Measurements from ENCODE around the gene SMIM28.

The SMIM28 gene

DNA sequence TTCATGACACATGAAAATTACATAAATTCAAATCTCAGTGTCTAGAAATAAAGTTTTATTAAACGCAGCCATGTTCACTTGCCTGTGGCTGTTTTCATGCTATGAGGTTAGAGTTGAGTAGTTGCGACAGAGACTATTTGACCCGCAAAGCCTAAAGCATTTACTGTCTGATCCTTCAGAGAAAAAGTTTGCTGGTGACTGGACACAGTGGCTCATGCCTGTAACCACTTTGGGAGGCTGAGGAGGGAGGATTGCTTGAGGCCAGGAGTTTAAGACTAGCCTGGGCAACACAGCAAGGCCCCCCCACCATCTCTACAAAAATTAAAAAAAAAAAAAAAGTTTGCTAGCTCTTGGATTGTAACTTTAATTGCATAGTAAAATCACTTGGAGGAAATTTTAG is 9.2 kb downstream of the SMIM28 start:
- Mint-ChIP-seq H3K4me1 (ENCODE audit: low read depth) (no peaks in the 10 kb centered on the region), H3K4me3 (no peak overlapping the region), H3K36me3 (ENCODE audit: low read depth) (no peaks in the 10 kb centered on the region), H3K9me3 (no peaks in the 10 kb centered on the region), H3K27ac (no peak overlapping the region), H3K27me3 (ENCODE audit: low read depth) (peaks cover 24% of the 10 kb centered on the region)
- DNase-seq (ENCODE audit: low spot score), result no peak

DNA sequence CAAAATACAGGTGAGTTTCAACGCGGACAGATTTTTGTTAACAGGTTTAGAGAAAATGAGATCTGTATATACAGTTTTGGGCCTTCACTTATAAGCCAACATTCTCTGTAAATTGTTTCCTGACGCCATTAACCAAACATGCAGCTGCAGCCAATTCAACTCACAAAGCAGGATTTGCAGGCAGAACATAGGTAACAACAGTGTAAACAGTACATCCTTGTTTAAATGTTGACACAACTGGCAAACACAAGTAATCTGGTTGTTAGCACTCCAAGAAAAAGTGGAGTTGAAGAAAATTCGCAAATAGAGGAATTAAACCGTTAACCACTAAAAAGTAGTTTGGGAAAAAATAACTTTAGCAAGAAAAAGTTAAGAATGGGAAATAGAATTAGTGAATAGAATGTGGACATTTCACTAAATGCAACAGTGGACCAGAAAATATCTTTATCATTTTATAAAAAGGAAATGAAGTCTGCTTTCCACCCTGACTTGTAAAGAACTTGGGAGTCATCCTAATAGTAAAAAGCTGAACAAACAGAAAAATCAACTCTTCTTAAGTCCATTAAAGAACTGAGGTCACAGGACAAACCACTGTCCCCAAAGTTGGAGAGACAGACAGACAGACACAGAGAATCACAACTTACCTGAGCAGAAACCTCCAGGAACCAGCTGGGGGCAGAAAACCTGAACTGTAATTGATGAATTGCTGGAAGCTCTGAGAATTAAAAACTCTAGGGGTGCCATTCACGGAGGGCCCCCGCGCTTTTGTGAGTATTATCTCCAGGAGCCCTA is 10.1 kb downstream of the SMIM28 start:
- Mint-ChIP-seq H3K9me3 (no peaks in the 10 kb centered on the region), H3K36me3 (ENCODE audit: low read depth) (no peaks in the 10 kb centered on the region), H3K4me1 (ENCODE audit: low read depth) (no peaks in the 10 kb centered on the region), H3K27me3 (ENCODE audit: low read depth) (peaks cover 24% of the 10 kb centered on the region), H3K4me3 (no peak overlapping the region), H3K27ac (no peak overlapping the region)
- no peak for DNase-seq (ENCODE audit: low spot score)

DNA sequence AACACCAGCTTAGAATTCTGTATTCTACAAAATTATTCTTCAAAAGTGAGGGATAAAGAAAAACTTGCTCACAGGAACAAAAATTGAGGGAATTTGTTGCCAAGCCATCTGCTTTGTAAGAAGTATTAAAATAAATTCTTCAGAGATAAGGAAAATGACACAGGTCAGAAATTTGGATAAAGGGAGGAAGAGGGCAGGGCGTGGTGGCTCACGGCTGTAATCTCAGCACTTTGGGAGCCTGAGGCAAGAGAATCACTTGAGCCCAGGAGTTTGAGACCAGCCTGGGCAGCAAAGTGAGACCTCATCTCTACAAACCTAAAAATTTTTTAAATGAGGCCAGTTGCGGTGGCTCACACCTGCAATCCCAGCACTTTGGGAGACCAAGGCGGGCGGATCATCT is 11.8 kb downstream of the SMIM28 start:
- no peak overlapping the region for H3K4me3 Mint-ChIP-seq

DNA sequence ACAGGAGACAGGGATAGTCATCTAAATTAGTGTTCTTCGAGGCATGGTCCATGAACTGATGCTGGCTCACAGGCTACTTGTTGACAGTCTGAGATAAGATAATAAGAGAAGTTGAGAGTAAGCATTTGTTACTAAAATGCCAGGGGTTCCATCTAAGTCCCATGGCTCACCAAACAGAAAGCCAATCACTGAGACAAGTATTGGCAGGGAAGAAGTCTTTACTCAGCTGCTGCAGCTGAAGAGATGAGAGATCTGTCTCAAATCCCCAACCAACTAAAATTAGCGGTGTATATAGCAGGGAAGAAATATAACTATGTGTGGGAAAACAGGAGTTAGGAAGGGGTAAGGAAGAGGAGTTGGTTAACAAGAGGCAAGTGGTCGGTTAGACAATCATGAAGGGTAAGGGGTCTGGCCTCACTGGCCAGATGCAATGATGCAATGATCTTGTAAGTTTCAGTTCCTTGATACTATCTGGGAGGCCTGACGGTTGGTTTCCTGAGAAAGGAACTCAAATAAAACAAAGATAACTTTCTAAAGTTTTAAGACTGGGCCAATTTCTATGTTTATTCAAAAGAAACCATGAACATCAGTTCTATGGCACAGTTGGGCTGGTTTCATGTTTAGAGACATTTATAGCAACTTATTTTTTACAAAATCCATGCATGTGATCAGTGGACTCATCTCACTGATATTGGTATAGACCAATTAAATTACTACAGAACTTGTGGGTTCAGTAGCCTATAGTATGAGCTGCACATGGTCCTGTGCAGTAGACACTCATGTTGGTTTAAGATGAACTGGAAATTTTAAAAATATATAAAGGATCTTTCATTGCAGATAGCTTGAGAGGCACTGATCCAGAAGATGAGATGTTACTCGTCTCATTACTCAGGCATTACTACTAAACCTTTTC is 16.4 kb downstream of the SMIM28 start:
- no peak overlapping the region for H3K4me3 Mint-ChIP-seq
- no peak for DNase-seq (ENCODE audit: low spot score)
- peaks cover 8% of the 10 kb centered on the region for H3K4me1 Mint-ChIP-seq (ENCODE audit: low read depth)
- peaks cover 3% of the 10 kb centered on the region for H3K9me3 Mint-ChIP-seq
- peaks cover 8% of the 10 kb centered on the region for H3K27me3 Mint-ChIP-seq (ENCODE audit: low read depth)
- H3K36me3 Mint-ChIP-seq (ENCODE audit: low read depth), result no peaks in the 10 kb centered on the region
- no peak overlapping the region for H3K27ac Mint-ChIP-seq

More for the DNA sequence above, 11.8 kb downstream of the SMIM28 start:
- H3K27ac Mint-ChIP-seq, result no peak overlapping the region
- H3K36me3 Mint-ChIP-seq (ENCODE audit: low read depth), result no peaks in the 10 kb centered on the region
- H3K9me3 Mint-ChIP-seq, result peaks cover 3% of the 10 kb centered on the region
- H3K27me3 Mint-ChIP-seq (ENCODE audit: low read depth), result peaks cover 24% of the 10 kb centered on the region
- H3K4me1 Mint-ChIP-seq (ENCODE audit: low read depth), result peaks cover 8% of the 10 kb centered on the region
- DNase-seq (ENCODE audit: low spot score), result no peak

GRCh38 chr6:138396709-138397108 is 19.0 kb downstream of the SMIM28 start:
- H3K27ac Mint-ChIP-seq, result no peak overlapping the region
- H3K27me3 Mint-ChIP-seq (ENCODE audit: low read depth), result peaks cover 9% of the 10 kb centered on the region
- no peak for DNase-seq (ENCODE audit: low spot score)
- no peaks in the 10 kb centered on the region for H3K36me3 Mint-ChIP-seq (ENCODE audit: low read depth)
- peaks cover 8% of the 10 kb centered on the region for H3K4me1 Mint-ChIP-seq (ENCODE audit: low read depth)
- H3K4me3 Mint-ChIP-seq, result no peak overlapping the region
- H3K9me3 Mint-ChIP-seq, result peaks cover 3% of the 10 kb centered on the region

DNA sequence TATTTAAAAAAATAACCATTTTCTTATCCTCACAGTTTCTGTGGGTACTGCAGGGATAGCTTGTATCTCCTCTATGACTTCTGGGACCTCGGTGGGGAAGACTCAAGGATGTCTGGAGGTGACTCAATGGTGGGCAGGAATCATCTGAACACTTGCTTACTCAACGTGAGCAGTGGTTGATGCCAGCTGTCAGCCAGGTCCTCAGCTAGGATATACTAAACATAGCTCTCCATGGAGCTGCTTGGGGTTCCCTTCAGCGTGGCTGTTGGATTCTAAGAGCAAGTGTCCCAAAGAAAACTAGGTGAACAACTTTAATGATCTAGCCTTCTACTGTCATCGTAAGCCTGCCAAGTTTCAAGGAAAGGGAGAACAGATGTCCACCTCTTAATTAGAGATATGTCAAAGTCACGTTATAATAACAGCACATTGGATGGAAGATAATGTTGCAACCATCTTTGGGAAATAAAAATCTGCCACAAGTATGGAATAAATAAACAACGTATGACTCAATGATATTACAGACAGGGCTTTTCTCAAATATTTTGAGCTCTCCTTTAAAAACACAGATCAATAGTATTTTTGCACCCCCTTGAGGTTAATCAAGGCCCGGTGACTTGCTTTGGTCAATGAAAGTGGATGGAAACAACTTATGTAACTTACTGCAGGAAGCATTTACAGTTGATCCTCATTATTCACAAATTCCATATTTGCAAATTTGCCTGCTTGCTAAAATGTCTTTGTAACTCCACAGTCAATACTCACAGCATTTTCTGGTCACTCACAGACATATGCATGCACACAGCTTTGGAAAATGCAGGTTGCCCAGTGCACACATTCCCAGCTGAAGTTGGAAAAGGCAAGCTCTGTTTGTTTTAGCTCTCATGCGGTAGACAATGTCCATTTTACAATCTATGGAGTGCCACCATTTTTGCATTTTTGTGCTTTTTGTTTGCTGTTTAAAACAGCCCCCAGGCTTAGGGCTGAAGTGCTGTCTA is 19.7 kb downstream of the SMIM28 start:
- Mint-ChIP-seq H3K27me3 (ENCODE audit: low read depth) (peaks cover 16% of the 10 kb centered on the region), H3K4me3 (no peak overlapping the region), H3K4me1 (ENCODE audit: low read depth) (peaks cover 8% of the 10 kb centered on the region), H3K9me3 (peaks cover 3% of the 10 kb centered on the region), H3K36me3 (ENCODE audit: low read depth) (no peaks in the 10 kb centered on the region), H3K27ac (no peak overlapping the region)
- DNase-seq (ENCODE audit: low spot score), result no peak

DNA sequence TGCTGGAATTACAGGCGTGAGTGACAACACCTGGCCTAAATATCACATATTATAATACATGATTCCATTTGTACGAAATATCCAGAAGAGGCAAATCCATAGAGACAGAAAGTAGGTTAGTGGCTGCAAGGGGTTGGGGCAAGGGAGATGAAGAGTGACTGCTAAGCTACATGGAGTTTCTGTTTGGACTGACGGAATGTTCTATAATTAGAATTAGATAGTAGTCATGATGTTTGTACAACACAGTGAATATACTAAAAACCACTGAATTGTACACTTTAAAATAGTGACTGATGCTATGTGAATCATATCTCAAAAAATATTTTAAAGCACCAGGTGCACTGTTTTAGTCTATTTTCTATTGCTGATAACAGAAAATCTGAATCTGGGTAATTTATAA is 22.6 kb downstream of the SMIM28 start:
- no peak overlapping the region for H3K27ac Mint-ChIP-seq
- H3K4me1 Mint-ChIP-seq (ENCODE audit: low read depth), result peaks cover 9% of the 10 kb centered on the region
- H3K4me3 Mint-ChIP-seq, result no peak overlapping the region
- H3K36me3 Mint-ChIP-seq (ENCODE audit: low read depth), result no peaks in the 10 kb centered on the region
- no peaks in the 10 kb centered on the region for H3K9me3 Mint-ChIP-seq
- H3K27me3 Mint-ChIP-seq (ENCODE audit: low read depth), result peaks cover 22% of the 10 kb centered on the region
- no peak for DNase-seq (ENCODE audit: low spot score)

DNA sequence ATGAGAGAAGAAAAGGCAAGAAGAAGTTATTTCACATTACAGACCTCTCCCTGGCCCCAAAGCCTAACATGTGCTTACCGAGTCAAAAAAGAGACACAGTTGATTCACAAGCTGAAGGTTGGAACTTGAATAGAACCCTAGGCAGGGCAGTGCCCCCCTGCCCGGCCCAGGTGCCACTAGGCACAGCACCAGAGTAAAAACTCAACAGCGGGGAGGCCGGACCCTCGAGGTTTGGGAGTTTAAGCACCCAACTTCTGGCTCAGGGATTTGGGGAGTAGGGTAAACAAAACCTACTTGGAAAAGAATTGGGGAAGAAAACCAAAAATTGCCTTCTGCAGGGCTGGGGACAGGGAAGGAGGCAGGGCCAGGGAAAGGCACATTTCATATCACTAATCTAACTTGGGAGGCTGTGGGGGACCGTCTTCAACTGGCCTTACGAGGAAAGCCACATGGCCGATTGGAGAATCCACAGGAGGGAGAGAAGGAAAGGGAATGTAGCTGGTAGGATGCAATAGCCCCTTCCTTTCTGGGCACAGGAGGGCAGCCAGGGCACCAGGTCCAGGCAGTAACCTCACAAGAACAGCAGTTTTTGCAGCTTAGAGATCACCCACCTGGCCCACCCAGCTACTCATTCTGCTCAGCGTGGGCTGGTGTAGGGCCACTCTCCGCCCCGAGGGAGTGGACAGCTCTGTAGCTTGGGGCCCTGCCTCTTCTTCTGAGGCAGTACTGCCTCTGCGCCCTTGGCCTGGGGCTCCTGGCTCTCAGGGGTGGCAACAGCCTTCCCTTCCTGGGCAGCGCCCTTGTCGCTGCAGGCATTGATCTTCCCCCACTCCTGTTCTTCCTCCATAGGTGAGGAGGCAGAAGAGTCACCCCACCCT is 24.5 kb downstream of the SMIM28 start:
- Mint-ChIP-seq H3K27me3 (ENCODE audit: low read depth) (peaks cover 22% of the 10 kb centered on the region), H3K27ac (no peak overlapping the region), H3K4me1 (ENCODE audit: low read depth) (peaks cover 18% of the 10 kb centered on the region), H3K36me3 (ENCODE audit: low read depth) (peaks cover 9% of the 10 kb centered on the region), H3K4me3 (peak overlapping the region; percentile 50), H3K9me3 (no peaks in the 10 kb centered on the region)
- no peak for DNase-seq (ENCODE audit: low spot score)

- peaks cover 18% of the 10 kb centered on the region for H3K4me1 Mint-ChIP-seq (ENCODE audit: low read depth)
- H3K36me3 Mint-ChIP-seq (ENCODE audit: low read depth), result peaks cover 14% of the 10 kb centered on the region
- peak overlapping the region; percentile 81 for H3K4me3 Mint-ChIP-seq
- H3K9me3 Mint-ChIP-seq, result no peaks in the 10 kb centered on the region
- DNase-seq (ENCODE audit: low spot score), result no peak
- peaks cover 22% of the 10 kb centered on the region for H3K27me3 Mint-ChIP-seq (ENCODE audit: low read depth)
- no peak overlapping the region for H3K27ac Mint-ChIP-seq
These were observed 25.1 kb downstream of the SMIM28 start for GRCh38 chr6:138402838-138403187.

DNA sequence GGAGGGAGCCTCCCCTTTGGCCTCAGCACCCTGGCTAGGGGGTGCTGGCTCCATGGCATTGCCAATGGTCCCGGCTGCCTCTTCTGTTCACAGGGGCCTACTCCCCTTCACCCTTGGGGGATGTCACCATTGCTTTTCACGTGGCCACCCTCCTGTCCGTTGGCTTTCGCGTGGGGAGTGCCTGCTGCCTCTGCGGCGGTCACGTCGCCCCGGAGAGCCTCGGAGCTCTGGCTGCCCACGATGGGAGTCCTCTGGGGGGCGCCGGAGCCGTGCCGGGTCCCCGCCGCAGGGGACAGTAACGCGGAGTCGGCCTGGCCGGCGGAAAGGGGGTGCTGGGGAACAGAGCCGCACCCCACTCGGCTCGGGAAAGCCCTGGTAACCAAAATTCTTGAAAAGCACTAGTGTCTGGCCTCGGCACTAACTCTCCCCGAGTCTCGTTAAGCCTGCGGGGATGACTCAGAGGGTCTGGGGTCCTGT is 25.7 kb downstream of the SMIM28 start:
- DNase-seq (ENCODE audit: low spot score), result peak; percentile 15
- peak overlapping the region; percentile 71 for H3K27ac Mint-ChIP-seq

GRCh38 chr6:138403801-138404665 is 26.3 kb downstream of the SMIM28 start, which contains the start of gene HEBP2:
Gene HEBP2 (plus strand): TSS chr6:138404223. CDS start chr6:138404496, 273 bp downstream.
- Mint-ChIP-seq H3K4me1 (ENCODE audit: low read depth) (peaks cover 18% of the 10 kb centered on the region), H3K27me3 (ENCODE audit: low read depth) (peaks cover 22% of the 10 kb centered on the region), H3K27ac (peak within 1 kb of the TSS; percentile 73), H3K4me3 (peak within 1 kb of the TSS; percentile 81), H3K36me3 (ENCODE audit: low read depth) (peaks cover 21% of the 10 kb centered on the region), H3K9me3 (no peaks in the 10 kb centered on the region)
- DNase-seq (ENCODE audit: low spot score), result peak; percentile 87

More for the DNA sequence above, 25.7 kb downstream of the SMIM28 start:
- peaks cover 22% of the 10 kb centered on the region for H3K27me3 Mint-ChIP-seq (ENCODE audit: low read depth)
- H3K9me3 Mint-ChIP-seq, result no peaks in the 10 kb centered on the region
- H3K4me1 Mint-ChIP-seq (ENCODE audit: low read depth), result peaks cover 18% of the 10 kb centered on the region
- H3K36me3 Mint-ChIP-seq (ENCODE audit: low read depth), result peaks cover 17% of the 10 kb centered on the region
- H3K4me3 Mint-ChIP-seq, result peak overlapping the region; percentile 81
